Uterus (tissue), 2 donors: ENCODE measurements around the gene NLRP6.

Experiments
- CTCF ChIP-seq, 4 experiments: fragments of 200-600 bp in 2 of 4; fragments of 450-650 bp in 2 of 4; sonication (generic) in 2 of 4; IDR thresholded peaks; one replicate each; pipeline ENCODE4 v1.5.1; 2016 to 2019; ENCODE audit warnings: antibody characterized with exemption in 4 of 4, mild to moderate bottlenecking in 2 of 4, moderate library complexity in 1 of 4
- POLR2A ChIP-seq, 2 donors: fragments of 450-650 bp; IDR thresholded peaks; one replicate each; pipeline ENCODE4 v1.6.1; 2016; ENCODE audit warnings: antibody characterized with exemption in 2 of 2, mild to moderate bottlenecking in 1 of 2, moderate library complexity in 1 of 2

- TF ChIP-seq CTCF (IDR thresholded peaks at IDR 0.05) (peak; percentile 72 to 90 (median 82)), POLR2A (IDR thresholded peaks at IDR 0.05) (no peak)
Observed at GRCh38 chr11:304915-305843, 27.0 kb downstream of the NLRP6 start.
